Neuronal stem cell (in vitro differentiated cells): ENCODE data around the gene SIRT4. TPM values are rescaled to one million over a fixed set of nuclear protein-coding genes. Genes with fewer than 3 reads are reported as not detected.
A peak's percentile ranks its signal among the peaks of the same experiment; 100 is the strongest.

Experiments
- DNase-seq: peaks from one replicate; pipeline ENCODE4 v3.0.0-alpha.2; 2013; ENCODE audit warnings: low spot score
- H2AFZ ChIP-seq: one replicate; pipeline ENCODE4 v1.6.1; 2013; ENCODE audit warnings: mild to moderate bottlenecking, low read length, inconsistent platforms
- H2AK5ac ChIP-seq: 2 replicates; pipeline ENCODE4 v1.6.1; 2013; ENCODE audit warnings: low read depth, mild to moderate bottlenecking, inconsistent platforms, low read length, moderate library complexity, mixed read lengths
- H2BK120ac ChIP-seq: 2 replicates; pipeline ENCODE4 v1.6.1; 2013; ENCODE audit warnings: low read depth, mild to moderate bottlenecking, inconsistent platforms, low read length, moderate library complexity, mixed read lengths
- H2BK12ac ChIP-seq: one replicate; pipeline ENCODE4 v1.6.1; 2013; ENCODE audit warnings: low read length, inconsistent platforms
- H2BK15ac ChIP-seq: 2 replicates; pipeline ENCODE4 v1.6.1; 2013; ENCODE audit warnings: mild to moderate bottlenecking, low read length, inconsistent platforms, mixed read lengths
- H2BK5ac ChIP-seq: one replicate; pipeline ENCODE4 v1.6.1; 2013; ENCODE audit warnings: inconsistent platforms, mild to moderate bottlenecking, low read length, moderate library complexity
- H3K14ac ChIP-seq: one replicate; pipeline ENCODE4 v1.6.1; 2013; ENCODE audit warnings: low read length, inconsistent platforms
- H3K18ac ChIP-seq: 2 replicates; pipeline ENCODE4 v1.6.1; 2013; ENCODE audit warnings: low read length, inconsistent platforms
- H3K23ac ChIP-seq: 2 replicates; pipeline ENCODE4 v1.6.1; 2013; ENCODE audit warnings: low read depth, mild to moderate bottlenecking, mixed read lengths, low read length, inconsistent platforms; ENCODE audit not compliant: poor library complexity
- H3K27ac ChIP-seq: replicated peaks from 3 replicates; pipeline ENCODE4 v1.5.1; 2013; ENCODE audit warnings: low read length, inconsistent platforms
- H3K27me3 ChIP-seq, 3 experiments: 2 replicates each; pipeline ENCODE4 v1.6.1; 2013; ENCODE audit warnings: low read length in 3 of 3, mild to moderate bottlenecking in 2 of 3, inconsistent platforms in 1 of 3, low read depth in 1 of 3, mixed read lengths in 1 of 3, moderate library complexity in 1 of 3; ENCODE audit not compliant: control insufficient read depth in 3 of 3, insufficient read depth in 3 of 3
- H3K36me3 ChIP-seq, 2 donors: replicated peaks in 1 of 2; 2 replicates each; pipeline ENCODE4 v1.6.1; 2013; ENCODE audit warnings: low read length in 2 of 2; ENCODE audit not compliant: control insufficient read depth in 2 of 2, insufficient read depth in 2 of 2
- H3K4ac ChIP-seq: 2 replicates; pipeline ENCODE4 v1.6.1; 2013; ENCODE audit warnings: inconsistent platforms, mild to moderate bottlenecking, low read length, moderate library complexity
- H3K4me1 ChIP-seq, 2 donors: 1 replicate in 1 of 2; 2 replicates in 1 of 2; pipeline ENCODE4 v1.6.1; 2013; ENCODE audit warnings: low read length in 2 of 2, low read depth in 1 of 2; ENCODE audit not compliant: control insufficient read depth in 2 of 2, insufficient read depth in 1 of 2
- H3K4me2 ChIP-seq: one replicate; pipeline ENCODE4 v1.6.1; 2013; ENCODE audit warnings: mild to moderate bottlenecking, low read length, inconsistent platforms; ENCODE audit not compliant: insufficient read depth, poor library complexity, severe bottlenecking
- H3K4me3 ChIP-seq, 2 donors: 2 replicates each; pipeline ENCODE4 v1.5.1; 2013; ENCODE audit warnings: low read length in 2 of 2, mild to moderate bottlenecking in 2 of 2, inconsistent platforms in 1 of 2, moderate library complexity in 1 of 2
- H3K79me1 ChIP-seq: one replicate; pipeline ENCODE4 v1.6.1; 2013; ENCODE audit warnings: low read depth, mild to moderate bottlenecking, inconsistent platforms, low read length, moderate library complexity
- H3K9ac ChIP-seq: one replicate; pipeline ENCODE4 v1.6.1; 2013; ENCODE audit warnings: mild to moderate bottlenecking, low read depth, low read length, inconsistent platforms; ENCODE audit not compliant: poor library complexity
- H3K9me3 ChIP-seq, 2 donors: replicated peaks in 1 of 2; 2 replicates each; pipeline versions ENCODE3 to v1.6.1; 2013; ENCODE audit warnings: low read length in 2 of 2, mild to moderate bottlenecking in 2 of 2, inconsistent platforms in 1 of 2, low read depth in 1 of 2, mixed read lengths in 1 of 2, moderate library complexity in 1 of 2; ENCODE audit not compliant: control insufficient read depth in 2 of 2, insufficient read depth in 1 of 2
- H4K8ac ChIP-seq: one replicate; pipeline ENCODE4 v1.6.1; 2013; ENCODE audit warnings: low read depth, mild to moderate bottlenecking, inconsistent platforms, low read length, moderate library complexity
- H4K91ac ChIP-seq: one replicate; pipeline ENCODE4 v1.6.1; 2013; ENCODE audit warnings: low read length, low read depth, mild to moderate bottlenecking, inconsistent platforms; ENCODE audit not compliant: poor library complexity
- WGBS, 2 donors: extraction: QIAGEN DNeasy Blood & Tissue Kit; methylation state at CpG; one replicate each; pipeline ENCODE4 v1.1.7; 2013; ENCODE audit warnings: missing lambda C conversion rate in 2 of 2, mixed read lengths in 1 of 2; ENCODE audit not compliant: insufficient read length in 2 of 2, insufficient replicate concordance in 1 of 2; ENCODE audit errors: extremely low coverage in 2 of 2; 5-methylcytosine and 5-hydroxymethylcytosine counted together
- small RNA-seq: library from polyadenylated mRNA; stranded (forward); fragments of <200 nt; extraction: miRNeasy Mini kit (QIAGEN cat#:217004); gene quantifications from one replicate; pipeline ENCODE3, GENCODE V24; 2013; ENCODE audit not compliant: insufficient read depth

Gene SIRT4

GRCh38 chr12:120361506-120362208 is 59.5 kb downstream of the SIRT4 start:
- Histone ChIP-seq H3K27me3 (no peaks in the 10 kb centered on the region), H3K4ac (no peak overlapping the region), H3K79me1 (peaks cover 22% of the 10 kb centered on the region), H3K4me2 (peak overlapping the region; percentile 86), H3K18ac (peak overlapping the region; percentile 94), H3K4me1 (peaks cover 60 to 84% of the 10 kb centered on the region in 2 donors), H4K8ac (no peak overlapping the region), H2BK5ac (peak overlapping the region; percentile 89), H3K23ac (peak overlapping the region; percentile 71), H3K27ac (peak overlapping the region; percentile 91), H3K9me3 (no peaks in the 10 kb centered on the region), H2AK5ac (peak overlapping the region; percentile 77), H2AFZ (no peak overlapping the region), H3K4me3 (peak overlapping the region in 1 of 2 donors; percentile 16), H2BK120ac (no peak overlapping the region), H4K91ac (no peak overlapping the region), H3K36me3 (peaks cover 60 to 93% of the 10 kb centered on the region in 2 donors), H3K9ac (no peak overlapping the region), H3K14ac (no peak overlapping the region), H2BK15ac (no peak overlapping the region), H2BK12ac (no peak overlapping the region)
- WGBS, 2 donors = no CpG with 5 or more reads among the region's 56 CpGs
- peak; percentile 99 for DNase-seq

Small RNAs within 50 kb of the gene (small RNA-seq; reads per million reads assigned to genes)
- gene RNU4-1 (3,931 reads per million, percentile 99 among the genes with 10 or more reads in this experiment), gene RNU4-2 (1,116 reads per million, percentile 99 among the genes with 10 or more reads in this experiment), gene RNU6-1088P (not detected)
